K562 (cell line): ENCODE results near the gene USH1G. TPM values are rescaled to one million over a fixed set of nuclear protein-coding genes. Genes with fewer than 3 reads are reported as not detected.
A peak's percentile ranks its signal among the peaks of the same experiment; 100 is the strongest.

ENCODE experiments used
- BCOR ChIP-seq: fragments of 450-650 bp; IDR thresholded peaks from 2 replicates; pipeline ENCODE4 v1.6.1; 2016
- BHLHE40 ChIP-seq: IDR thresholded peaks from 2 replicates; pipeline ENCODE4 v1.6.1; 2011; ENCODE audit warnings: low read length, improper control_type of control experiment
- CREM ChIP-seq: IDR thresholded peaks from 2 replicates; pipeline ENCODE4 v1.6.1; 2014; ENCODE audit warnings: antibody characterized with exemption, low read depth
- ESRRA ChIP-seq: fragments of 450-650 bp; IDR thresholded peaks from 2 replicates; pipeline ENCODE4 v1.6.1; 2014; ENCODE audit warnings: low read depth, mild to moderate bottlenecking, moderate library complexity, borderline replicate concordance
- KDM5B ChIP-seq: fragments of 200-600 bp; sonication (generic); IDR thresholded peaks from 2 replicates; pipeline ENCODE4 v1.6.1; 2012; ENCODE audit warnings: low read depth, mild to moderate bottlenecking, moderate library complexity, low read length, control low read depth, inconsistent platforms; ENCODE audit not compliant: insufficient replicate concordance
- MGA ChIP-seq: fragments of 450-650 bp; IDR thresholded peaks from 2 replicates; pipeline ENCODE4 v1.6.1; 2016; ENCODE audit warnings: mild to moderate bottlenecking, moderate library complexity
- MNT ChIP-seq, 2 experiments: fragments of 450-650 bp; conservative IDR thresholded peaks; 2 replicates each; pipeline ENCODE4 v1.6.1; 2017; ENCODE audit warnings: mild to moderate bottlenecking in 2 of 2, moderate library complexity in 2 of 2
- MYC ChIP-seq, 2 experiments: fragments of 250-450 bp in 1 of 2; sonication (Bioruptor Pico) in 1 of 2; IDR thresholded peaks; 2 replicates each; pipeline versions ENCODE4 v1.5.1 to v1.6.1; 2012 to 2021; ENCODE audit warnings: low read depth in 2 of 2, borderline replicate concordance in 1 of 2, improper control_type of control experiment in 1 of 2, low read length in 1 of 2, mild to moderate bottlenecking in 1 of 2, moderate library complexity in 1 of 2
- RNF2 ChIP-seq: sonication (generic); IDR thresholded peaks from 2 replicates; pipeline ENCODE4 v1.6.1; 2016
- WHSC1 ChIP-seq: IDR thresholded peaks from one replicate; pipeline ENCODE4 v1.6.1; 2012; ENCODE audit warnings: low read length, control low read depth, inconsistent platforms
- ZNF263 ChIP-seq: sonication (generic); formaldehyde crosslinking; IDR thresholded peaks from 2 replicates; pipeline ENCODE4 v1.8.0; 2022; ENCODE audit warnings: mild to moderate bottlenecking, missing genetic modification reagents, borderline replicate concordance
- polyA plus RNA-seq, 8 experiments: library from polyadenylated mRNA; depleted of rRNA in 4 of 8; stranded (reverse) in 5 of 8; unstranded in 3 of 8; fragments of >200 nt; fragmentation: Nextera tagmentation in 2 of 8; fragmentation: Illumina TruSeq in 1 of 8; extraction: Ambion mirVana in 2 of 8; extraction: Trizol in 1 of 8; gene quantifications; 2 replicates each; pipeline versions ENCODE4 v1.2.1 to v1.2.3, GENCODE V29; 2011 to 2014; ENCODE audit warnings: inconsistent platforms in 1 of 8, missing spikeins in 1 of 8
- total RNA-seq, 7 experiments: library from RNA; depleted of rRNA in 6 of 7; stranded (reverse); fragments of >200 nt in 6 of 7; fragmentation: Illumina TruSeq in 2 of 7; extraction: Trizol in 2 of 7; gene quantifications; 2 replicates each; pipeline versions ENCODE4 v1.2.1 to v1.2.3, GENCODE V29; 2011 to 2021; ENCODE audit warnings: low replicate concordance in 1 of 7
- TF ChIP-seq, protein P1 (sequence below): sonication (generic); formaldehyde crosslinking; IDR thresholded peaks from 2 replicates; pipeline ENCODE4 v1.8.0; 2022; ENCODE audit warnings: mild to moderate bottlenecking, missing genetic modification reagents

Gene USH1G
- total and polyA plus RNA-seq, 9 of the 15 experiments (the other 6 are each of a cell fraction or from before 2014, with no cell fraction given): 0.22 to 1.00 (median 0.64) TPM; not detected in 2

DNA sequence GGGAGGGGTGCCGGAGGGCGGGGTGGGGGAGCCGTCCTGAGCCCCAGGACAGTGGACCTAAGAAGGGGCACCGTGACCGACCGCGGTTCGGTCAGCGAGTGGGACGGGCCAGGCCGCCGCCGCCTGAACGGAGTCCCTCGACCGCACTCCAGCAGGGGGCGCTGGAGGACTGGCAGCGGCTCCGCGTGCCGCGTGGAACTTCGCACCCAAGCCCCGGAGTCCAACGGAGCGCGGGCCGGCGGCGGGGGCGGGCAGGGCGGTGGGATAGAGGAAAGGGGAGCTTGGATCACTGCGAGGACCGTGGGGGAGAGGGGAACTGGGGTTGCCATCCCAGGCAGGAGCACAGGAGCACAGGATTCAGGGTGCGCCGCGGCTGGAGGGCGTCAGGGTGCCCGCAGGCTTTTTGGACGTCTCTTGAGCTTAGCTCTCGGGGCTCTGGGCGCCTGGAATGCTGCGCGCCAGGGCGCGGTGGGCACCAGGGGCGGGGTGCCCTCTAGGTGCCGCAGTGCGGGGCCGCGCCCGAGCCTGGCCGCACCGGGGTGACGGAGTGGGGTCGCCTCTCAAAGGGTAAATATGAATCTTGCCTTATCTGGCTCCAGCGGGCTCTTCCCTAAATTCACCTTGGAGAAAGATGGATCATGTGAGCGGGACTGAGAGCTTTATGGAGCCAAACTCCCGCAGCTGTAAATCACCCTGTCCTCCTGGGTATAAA is 639 bp upstream of the USH1G start (continued):
- TF ChIP-seq, protein P1, sequence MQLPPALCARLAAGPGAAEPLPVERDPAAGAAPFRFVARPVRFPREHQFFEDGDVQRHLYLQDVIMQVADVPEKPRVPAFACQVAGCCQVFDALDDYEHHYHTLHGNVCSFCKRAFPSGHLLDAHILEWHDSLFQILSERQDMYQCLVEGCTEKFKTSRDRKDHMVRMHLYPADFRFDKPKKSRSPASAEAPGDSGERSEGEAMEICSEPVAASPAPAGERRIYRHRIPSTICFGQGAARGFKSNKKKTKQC (CRISPR knock-in tag): peak; percentile 95
- TF ChIP-seq BHLHE40: peak; percentile 37; the same call in 1 of the 2 replicates
- peak; percentile 17 for TF ChIP-seq KDM5B
- peak; percentile 21; the same call in 1 of the 2 replicates for TF ChIP-seq BCOR
- peak; percentile 32; the same call in 1 of the 2 replicates for TF ChIP-seq ESRRA
- peak; percentile 89 for TF ChIP-seq MYC (IDR thresholded peaks at IDR 0.05; ENCODE audit: low read depth, low read length)
- no peak for TF ChIP-seq MYC (CRISPR knock-in tag; IDR thresholded peaks at IDR 0.05; ENCODE audit: borderline replicate concordance, low read depth)
- TF ChIP-seq RNF2: 0 out of 2 replicates have a peak, but pooled peaks have one; percentile 48
- peak; percentile 75 for TF ChIP-seq ZNF263 (CRISPR knock-in tag)
- peak; percentile 32; the same call in 1 of the 2 replicates for TF ChIP-seq CREM
- TF ChIP-seq MGA: peak; percentile 97
- TF ChIP-seq MNT (conservative IDR thresholded peaks at IDR 0.05): peak in 1 of 2 experiments; percentile 60; a peak in 1 of 4 replicates
- TF ChIP-seq WHSC1: no peak
